Measurements from ENCODE around the gene C19orf73.
A peak's percentile ranks its signal among the peaks of the same experiment; 100 is the strongest.

C19orf73 gene

DNA sequence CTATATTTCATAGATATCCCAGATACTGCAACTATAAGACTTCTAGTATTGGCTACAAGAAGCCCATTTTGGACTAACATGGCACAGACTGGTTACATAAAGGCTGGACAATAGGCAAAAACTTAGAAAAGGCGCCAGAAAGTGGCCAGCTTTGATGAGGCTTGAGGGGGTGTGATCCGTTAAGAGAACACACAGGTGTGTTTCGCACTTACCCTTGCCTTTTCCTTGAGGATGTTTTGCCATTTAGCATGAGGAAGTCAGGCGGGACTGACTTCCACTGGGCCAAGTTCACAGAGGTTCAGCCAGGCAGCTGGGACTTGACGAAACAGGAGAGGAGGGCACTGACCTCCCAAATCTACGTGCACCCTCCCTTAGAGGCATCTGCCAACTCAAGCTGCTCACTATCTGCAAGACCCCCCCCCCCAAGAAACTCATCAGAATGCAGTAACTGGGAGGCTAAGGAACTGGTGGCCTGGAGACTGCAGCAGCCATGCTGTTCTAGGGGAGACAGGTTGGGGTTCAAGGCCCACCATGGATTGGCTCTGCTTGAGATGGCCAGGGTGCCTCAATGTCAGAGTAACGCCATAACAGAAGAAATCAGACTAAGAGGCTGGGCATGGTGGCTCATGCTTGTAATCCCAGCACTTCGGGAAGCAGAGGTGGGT is 9.2 kb downstream of the C19orf73 start:
- no peaks in the 10 kb centered on the region for H3K79me2 ChIP-seq (ENCODE audit: insufficient read depth, low read depth)
- no peak for TF ChIP-seq CTCF (conservative IDR thresholded peaks at IDR 0.05; ENCODE audit: low read depth, low read length)
- H3K4me2 ChIP-seq = no peak overlapping the region
- no peak overlapping the region for H3K4me3 ChIP-seq (IDR thresholded peaks at IDR 0.05; ENCODE audit: insufficient read depth, low read depth, low read length)
- no peak overlapping the region for H2AFZ ChIP-seq (ENCODE audit: low read depth)
- H3K27me3 ChIP-seq (ENCODE audit: insufficient read depth, low read depth) = no peaks in the 10 kb centered on the region
- H3K27ac ChIP-seq = no peak overlapping the region
- peaks cover 10% of the 10 kb centered on the region for H3K4me1 ChIP-seq (ENCODE audit: low read depth, poor library complexity, severe bottlenecking)
- no peaks in the 10 kb centered on the region for H4K20me1 ChIP-seq (ENCODE audit: insufficient read depth)
- H3K36me3 ChIP-seq (ENCODE audit: insufficient read depth) = no peaks in the 10 kb centered on the region; the same call in 1 of the 2 replicates
- no peak overlapping the region for H3K9ac ChIP-seq

- H2AFZ ChIP-seq (ENCODE audit: low read depth) = no peak overlapping the region
- TF ChIP-seq CTCF (conservative IDR thresholded peaks at IDR 0.05; ENCODE audit: low read depth, low read length) = no peak
- H3K4me2 ChIP-seq = no peak overlapping the region
- no peaks in the 10 kb centered on the region for H3K27me3 ChIP-seq (ENCODE audit: insufficient read depth, low read depth)
- H3K4me1 ChIP-seq (ENCODE audit: low read depth, poor library complexity, severe bottlenecking) = peaks cover 10% of the 10 kb centered on the region
- H3K9ac ChIP-seq = no peak overlapping the region
- H3K4me3 ChIP-seq (IDR thresholded peaks at IDR 0.05; ENCODE audit: insufficient read depth, low read depth, low read length) = no peak overlapping the region
- no peaks in the 10 kb centered on the region for H3K79me2 ChIP-seq (ENCODE audit: insufficient read depth, low read depth)
- no peaks in the 10 kb centered on the region; the same call in 1 of the 2 replicates for H3K36me3 ChIP-seq (ENCODE audit: insufficient read depth)
- no peaks in the 10 kb centered on the region for H4K20me1 ChIP-seq (ENCODE audit: insufficient read depth)
- no peak overlapping the region for H3K27ac ChIP-seq
Measured at GRCh38 chr19:49109051-49109450, 9.9 kb downstream of the C19orf73 start.

DNA sequence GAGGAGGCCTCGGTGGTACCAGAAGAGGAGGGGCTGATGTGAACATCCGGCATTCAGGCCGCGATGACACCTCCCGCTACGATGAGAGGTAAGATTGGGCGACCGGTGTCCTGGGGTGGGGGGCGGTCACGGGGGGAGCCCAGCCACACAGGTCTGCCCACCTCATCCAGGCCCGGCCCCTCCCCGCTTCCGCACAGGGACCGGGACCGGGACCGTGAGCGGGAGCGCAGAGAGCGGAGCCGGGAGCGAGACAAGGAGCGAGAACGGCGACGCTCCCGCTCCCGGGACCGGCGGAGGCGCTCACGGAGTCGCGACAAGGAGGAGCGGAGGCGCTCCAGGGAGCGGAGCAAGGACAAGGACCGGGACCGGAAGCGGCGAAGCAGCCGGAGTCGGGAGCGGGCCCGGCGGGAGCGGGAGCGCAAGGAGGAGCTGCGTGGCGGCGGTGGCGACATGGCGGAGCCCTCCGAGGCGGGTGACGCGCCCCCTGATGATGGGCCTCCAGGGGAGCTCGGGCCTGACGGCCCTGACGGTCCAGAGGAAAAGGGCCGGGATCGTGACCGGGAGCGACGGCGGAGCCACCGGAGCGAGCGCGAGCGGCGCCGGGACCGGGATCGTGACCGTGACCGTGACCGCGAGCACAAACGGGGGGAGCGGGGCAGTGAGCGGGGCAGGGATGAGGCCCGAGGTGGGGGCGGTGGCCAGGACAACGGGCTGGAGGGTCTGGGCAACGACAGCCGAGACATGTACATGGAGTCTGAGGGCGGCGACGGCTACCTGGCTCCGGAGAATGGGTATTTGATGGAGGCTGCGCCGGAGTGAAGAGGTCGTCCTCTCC is 11.1 kb downstream of the C19orf73 start:
- TF ChIP-seq CTCF (conservative IDR thresholded peaks at IDR 0.05; ENCODE audit: low read depth, low read length) = no peak
- H3K27me3 ChIP-seq (ENCODE audit: insufficient read depth, low read depth) = no peaks in the 10 kb centered on the region
- no peak overlapping the region for H3K9ac ChIP-seq
- no peak overlapping the region for H2AFZ ChIP-seq (ENCODE audit: low read depth)
- no peaks in the 10 kb centered on the region for H4K20me1 ChIP-seq (ENCODE audit: insufficient read depth)
- no peaks in the 10 kb centered on the region for H3K4me1 ChIP-seq (ENCODE audit: low read depth, poor library complexity, severe bottlenecking)
- H3K4me3 ChIP-seq (IDR thresholded peaks at IDR 0.05; ENCODE audit: insufficient read depth, low read depth, low read length) = no peak overlapping the region
- no peaks in the 10 kb centered on the region for H3K79me2 ChIP-seq (ENCODE audit: insufficient read depth, low read depth)
- H3K27ac ChIP-seq = no peak overlapping the region
- no peaks in the 10 kb centered on the region; the same call in 1 of the 2 replicates for H3K36me3 ChIP-seq (ENCODE audit: insufficient read depth)
- no peak overlapping the region for H3K4me2 ChIP-seq

- H3K9ac ChIP-seq = no peak overlapping the region
- TF ChIP-seq CTCF (conservative IDR thresholded peaks at IDR 0.05; ENCODE audit: low read depth, low read length) = peak; percentile 79
- no peak overlapping the region for H2AFZ ChIP-seq (ENCODE audit: low read depth)
- no peak overlapping the region for H3K27ac ChIP-seq
- no peaks in the 10 kb centered on the region; the same call in 1 of the 2 replicates for H3K36me3 ChIP-seq (ENCODE audit: insufficient read depth)
- no peaks in the 10 kb centered on the region for H3K27me3 ChIP-seq (ENCODE audit: insufficient read depth, low read depth)
- H3K4me1 ChIP-seq (ENCODE audit: low read depth, poor library complexity, severe bottlenecking) = no peaks in the 10 kb centered on the region
- no peak overlapping the region for H3K4me2 ChIP-seq
- no peak overlapping the region for H3K4me3 ChIP-seq (IDR thresholded peaks at IDR 0.05; ENCODE audit: insufficient read depth, low read depth, low read length)
- H4K20me1 ChIP-seq (ENCODE audit: insufficient read depth) = no peaks in the 10 kb centered on the region
- no peaks in the 10 kb centered on the region for H3K79me2 ChIP-seq (ENCODE audit: insufficient read depth, low read depth)
Measured at GRCh38 chr19:49106648-49107135, 12.3 kb downstream of the C19orf73 start.
